ENCODE results near the gene CMTM5. TPM values are rescaled to one million over a fixed set of nuclear protein-coding genes. Genes with fewer than 3 reads are reported as not detected.
"Not testable (repeated sequence)": the region's sequence is repeated elsewhere in the genome, so short reads cannot be mapped to it uniquely, and the experiment has no call there.

CMTM5 gene
- total RNA-seq, 4 donors from 2014 or later: not detected

GRCh38 chr14:23392613-23393012 is 15.8 kb downstream of the CMTM5 start:
- no peaks in the 10 kb centered on the region for H3K36me3 ChIP-seq
- TF ChIP-seq POLR2A (IDR thresholded peaks at IDR 0.05) (no peak), CTCF (IDR thresholded peaks at IDR 0.05) (no peak)
- H3K27ac ChIP-seq: no peak overlapping the region
- H3K4me1 ChIP-seq: no peaks in the 10 kb centered on the region
- no peak overlapping the region for H3K4me3 ChIP-seq
- H3K9me3 ChIP-seq: no peaks in the 10 kb centered on the region
- no peak for DNase-seq
- no peaks in the 10 kb centered on the region for H3K27me3 ChIP-seq

- no peaks in the 10 kb centered on the region for H3K27me3 ChIP-seq
- H3K9me3 ChIP-seq: no peaks in the 10 kb centered on the region
- H3K4me1 ChIP-seq: no peaks in the 10 kb centered on the region
- no peaks in the 10 kb centered on the region for H3K36me3 ChIP-seq
- no peak overlapping the region for H3K27ac ChIP-seq
- no peak for DNase-seq
- TF ChIP-seq CTCF (IDR thresholded peaks at IDR 0.05) (no peak), POLR2A (IDR thresholded peaks at IDR 0.05) (no peak)
- H3K4me3 ChIP-seq: no peak overlapping the region
These were observed 19.3 kb downstream of the CMTM5 start for GRCh38 chr14:23396126-23396525.

GRCh38 chr14:23396781-23397407 is 20.0 kb downstream of the CMTM5 start:
- TF ChIP-seq CTCF (IDR thresholded peaks at IDR 0.05) (no peak), POLR2A (IDR thresholded peaks at IDR 0.05) (no peak)
- no peak overlapping the region for H3K4me3 ChIP-seq
- no peaks in the 10 kb centered on the region for H3K9me3 ChIP-seq
- no peak overlapping the region for H3K27ac ChIP-seq
- no peaks in the 10 kb centered on the region for H3K27me3 ChIP-seq
- no peaks in the 10 kb centered on the region for H3K36me3 ChIP-seq
- H3K4me1 ChIP-seq: no peaks in the 10 kb centered on the region
- DNase-seq: no peak

- no peak for DNase-seq
- no peak overlapping the region for H3K27ac ChIP-seq
These were observed 21.5 kb downstream of the CMTM5 start for GRCh38 chr14:23398348-23398747.

GRCh38 chr14:23399136-23399535 is 22.3 kb downstream of the CMTM5 start:
- Histone ChIP-seq H3K27ac (no peak overlapping the region), H3K27me3 (no peaks in the 10 kb centered on the region), H3K4me1 (no peaks in the 10 kb centered on the region), H3K36me3 (no peaks in the 10 kb centered on the region), H3K9me3 (no peaks in the 10 kb centered on the region), H3K4me3 (no peak overlapping the region)
- no peak for DNase-seq
- TF ChIP-seq POLR2A (IDR thresholded peaks at IDR 0.05) (no peak), CTCF (IDR thresholded peaks at IDR 0.05) (no peak)

More at GRCh38 chr14:23398348-23398747, 21.5 kb downstream of the CMTM5 start:
- H3K27me3 ChIP-seq: no peaks in the 10 kb centered on the region
- TF ChIP-seq POLR2A (IDR thresholded peaks at IDR 0.05): no peak
- TF ChIP-seq CTCF (IDR thresholded peaks at IDR 0.05): no peak
- H3K36me3 ChIP-seq: no peaks in the 10 kb centered on the region
- H3K9me3 ChIP-seq: no peaks in the 10 kb centered on the region
- H3K4me1 ChIP-seq: no peaks in the 10 kb centered on the region
- H3K4me3 ChIP-seq: no peak overlapping the region

- Histone ChIP-seq H3K9me3 (no peaks in the 10 kb centered on the region), H3K4me3 (no peak overlapping the region), H3K4me1 (no peaks in the 10 kb centered on the region), H3K27ac (no peak overlapping the region), H3K36me3 (no peaks in the 10 kb centered on the region), H3K27me3 (no peaks in the 10 kb centered on the region)
- no peak for TF ChIP-seq POLR2A (IDR thresholded peaks at IDR 0.05)
- no peak for TF ChIP-seq CTCF (IDR thresholded peaks at IDR 0.05)
- no peak for DNase-seq
These were observed 22.7 kb downstream of the CMTM5 start for GRCh38 chr14:23399591-23399990.

- DNase-seq, H3K27ac ChIP-seq, H3K27me3 ChIP-seq, H3K36me3 ChIP-seq, H3K4me3 ChIP-seq, H3K9me3 ChIP-seq, H3K4me1 ChIP-seq: not testable (repeated sequence)
These were observed 23.8 kb downstream of the CMTM5 start for GRCh38 chr14:23400496-23401149.
